MG63 (cell line): ENCODE data around the gene EPS8L1. TPM values are rescaled to one million over a fixed set of nuclear protein-coding genes. Genes with fewer than 3 reads are reported as not detected.
"Not testable (repeated sequence)": the region's sequence is repeated elsewhere in the genome, so short reads cannot be mapped to it uniquely, and the experiment has no call there.

Experiments
- DNase-seq: peaks from one replicate; pipeline ENCODE4 v3.0.0-alpha.2; 2020
- H3K27me3 ChIP-seq: fragments of 250-450 bp; sonication (Bioruptor Pico); 2 replicates; pipeline ENCODE4 v1.5.1; 2020; ENCODE audit warnings: mild to moderate bottlenecking, moderate library complexity
- H3K36me3 ChIP-seq: fragments of 250-450 bp; sonication (Bioruptor Pico); 2 replicates; pipeline ENCODE4 v1.5.1; 2020; ENCODE audit warnings: mild to moderate bottlenecking, moderate library complexity
- H3K4me3 ChIP-seq: fragments of 250-450 bp; sonication (Bioruptor Pico); 2 replicates; pipeline ENCODE4 v1.5.1; 2020; ENCODE audit warnings: mild to moderate bottlenecking, moderate library complexity
- H3K9me3 ChIP-seq: fragments of 250-450 bp; sonication (Bioruptor Pico); 2 replicates; pipeline ENCODE4 v1.5.1; 2020; ENCODE audit warnings: mild to moderate bottlenecking, moderate library complexity
- total RNA-seq: library from RNA; depleted of rRNA; stranded (reverse); fragments of >200 nt; shearing (Covaris generic); gene quantifications from 2 replicates; pipeline ENCODE4 v1.2.3, GENCODE V29; 2014; ENCODE audit warnings: low replicate concordance

Gene EPS8L1
- total RNA-seq, 1 experiment from 2014 or later, result 1.1 TPM

DNA sequence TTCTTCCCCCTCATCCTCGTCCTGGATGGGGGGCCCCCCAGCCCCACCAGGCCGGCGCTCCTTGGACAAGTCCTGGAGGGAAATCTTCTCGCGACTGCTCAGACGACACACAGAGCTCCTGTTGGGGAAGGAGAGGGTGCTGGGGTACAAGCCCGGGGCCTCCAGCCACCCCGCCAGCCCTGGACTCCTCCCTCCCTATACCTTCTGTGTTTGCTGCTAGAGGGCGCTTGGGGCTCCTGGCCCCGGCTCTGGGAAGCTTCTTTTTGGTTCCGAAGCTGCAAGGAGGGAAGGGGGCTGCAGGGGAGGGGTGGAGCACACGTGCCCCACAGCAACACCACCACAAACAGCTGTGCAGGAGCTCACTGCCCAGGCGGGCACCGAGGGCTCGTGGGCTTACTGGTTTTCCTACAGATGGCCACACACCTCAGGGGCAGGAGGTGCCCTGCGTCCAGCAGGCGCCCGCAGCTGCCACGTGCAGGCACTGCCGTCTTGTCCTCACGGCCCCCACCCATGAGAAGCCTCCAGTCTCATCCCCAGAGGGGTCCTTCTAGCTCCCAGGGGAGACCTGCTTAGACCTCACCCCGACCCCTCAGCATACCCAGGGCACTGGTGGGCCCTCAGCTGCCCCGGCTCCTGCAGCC is 20.5 kb downstream of the EPS8L1 start:
- H3K36me3 ChIP-seq, result peaks cover 21% of the 10 kb centered on the region
- H3K4me3 ChIP-seq, result no peak overlapping the region
- no peaks in the 10 kb centered on the region for H3K9me3 ChIP-seq
- H3K27me3 ChIP-seq, result no peaks in the 10 kb centered on the region
- DNase-seq, result no peak

DNA sequence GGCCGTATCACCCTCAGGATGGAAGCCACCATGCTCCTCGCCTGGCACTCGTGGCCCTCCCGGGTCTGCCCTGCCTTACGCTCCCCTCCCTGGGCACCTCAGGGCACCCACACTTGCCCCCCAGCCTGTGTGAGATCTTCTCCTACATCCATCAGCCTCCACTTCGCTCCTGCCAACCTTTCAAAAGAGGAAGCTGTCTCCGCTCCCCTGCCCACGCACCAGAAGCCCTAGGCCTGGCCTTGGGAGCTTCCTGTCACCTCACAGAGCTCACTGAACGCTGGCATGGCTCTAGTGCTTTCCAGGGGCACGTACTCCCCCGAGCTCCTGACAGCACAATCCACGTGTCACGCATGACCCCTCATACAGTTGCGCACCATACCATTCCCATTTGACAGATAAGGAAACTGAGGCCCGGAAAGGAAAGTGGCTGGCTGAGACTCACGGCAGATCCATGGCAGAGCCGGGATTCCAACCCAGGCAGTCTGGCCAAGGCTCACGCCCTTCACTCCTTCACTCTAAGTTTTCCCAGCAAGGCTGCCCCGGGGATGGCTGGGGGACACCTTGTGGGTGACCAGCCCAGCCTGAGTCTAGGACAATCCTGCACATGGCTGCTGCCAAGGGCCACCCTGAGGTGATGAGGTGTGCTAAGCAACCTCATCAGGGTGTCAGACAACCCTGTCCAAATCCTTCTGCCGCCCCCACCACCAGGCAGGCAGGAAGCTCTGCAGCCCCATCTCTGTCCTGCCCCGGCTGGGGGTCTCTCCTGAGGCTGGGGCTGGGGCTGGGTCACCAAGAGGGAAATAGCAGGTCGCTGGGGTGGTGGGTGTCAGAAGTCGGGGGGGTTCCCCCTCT is 22.4 kb downstream of the EPS8L1 start:
- H3K4me3 ChIP-seq, result no peak overlapping the region
- no peaks in the 10 kb centered on the region for H3K27me3 ChIP-seq
- peaks cover 34% of the 10 kb centered on the region for H3K36me3 ChIP-seq
- H3K9me3 ChIP-seq, result peaks cover 2% of the 10 kb centered on the region
- DNase-seq, result no peak

DNA sequence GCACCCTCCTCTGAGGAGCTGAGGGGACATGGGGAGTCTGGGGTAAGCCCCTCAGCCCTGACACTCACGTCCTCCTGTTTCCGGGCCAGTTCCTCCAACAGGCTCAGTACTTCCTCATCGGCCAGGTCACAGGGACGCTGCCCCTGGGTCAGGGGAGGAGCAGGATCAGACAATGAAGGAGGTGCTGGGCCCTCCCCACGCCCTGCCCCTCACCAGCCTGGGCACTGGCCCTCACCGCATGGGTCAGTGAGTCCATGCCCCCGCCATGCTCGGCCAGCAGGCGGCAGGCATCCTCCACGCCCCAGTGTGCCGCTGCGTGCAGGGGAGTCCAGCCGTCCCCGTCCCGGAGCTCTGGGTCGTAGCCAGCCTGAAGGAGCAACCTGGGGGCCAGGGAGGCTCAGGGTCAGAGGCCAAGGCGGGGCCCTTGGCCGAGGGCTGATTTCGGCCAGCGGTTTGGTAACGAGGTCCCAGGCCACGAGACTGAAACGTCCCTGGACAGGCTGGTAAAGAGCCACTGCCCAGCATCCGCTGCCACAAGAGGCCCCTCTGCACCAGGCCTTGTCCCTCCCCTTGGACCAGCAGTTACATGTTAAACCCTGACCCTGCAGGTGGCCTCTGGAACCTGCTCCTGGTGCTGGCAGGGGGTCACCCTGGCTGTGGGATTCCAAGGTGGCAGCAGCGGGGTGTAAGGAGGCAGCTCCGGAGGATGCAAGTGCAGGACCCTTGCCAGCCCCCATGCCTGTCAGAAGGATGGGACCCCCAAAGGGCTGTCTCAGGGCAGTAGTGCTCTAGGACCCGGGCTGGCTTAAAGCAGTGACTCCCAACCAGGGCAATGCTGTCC is 23.3 kb downstream of the EPS8L1 start:
- Histone ChIP-seq H3K27me3 (no peaks in the 10 kb centered on the region), H3K9me3 (peaks cover 7% of the 10 kb centered on the region), H3K4me3 (no peak overlapping the region), H3K36me3 (peaks cover 39% of the 10 kb centered on the region)
- DNase-seq, result no peak

DNA sequence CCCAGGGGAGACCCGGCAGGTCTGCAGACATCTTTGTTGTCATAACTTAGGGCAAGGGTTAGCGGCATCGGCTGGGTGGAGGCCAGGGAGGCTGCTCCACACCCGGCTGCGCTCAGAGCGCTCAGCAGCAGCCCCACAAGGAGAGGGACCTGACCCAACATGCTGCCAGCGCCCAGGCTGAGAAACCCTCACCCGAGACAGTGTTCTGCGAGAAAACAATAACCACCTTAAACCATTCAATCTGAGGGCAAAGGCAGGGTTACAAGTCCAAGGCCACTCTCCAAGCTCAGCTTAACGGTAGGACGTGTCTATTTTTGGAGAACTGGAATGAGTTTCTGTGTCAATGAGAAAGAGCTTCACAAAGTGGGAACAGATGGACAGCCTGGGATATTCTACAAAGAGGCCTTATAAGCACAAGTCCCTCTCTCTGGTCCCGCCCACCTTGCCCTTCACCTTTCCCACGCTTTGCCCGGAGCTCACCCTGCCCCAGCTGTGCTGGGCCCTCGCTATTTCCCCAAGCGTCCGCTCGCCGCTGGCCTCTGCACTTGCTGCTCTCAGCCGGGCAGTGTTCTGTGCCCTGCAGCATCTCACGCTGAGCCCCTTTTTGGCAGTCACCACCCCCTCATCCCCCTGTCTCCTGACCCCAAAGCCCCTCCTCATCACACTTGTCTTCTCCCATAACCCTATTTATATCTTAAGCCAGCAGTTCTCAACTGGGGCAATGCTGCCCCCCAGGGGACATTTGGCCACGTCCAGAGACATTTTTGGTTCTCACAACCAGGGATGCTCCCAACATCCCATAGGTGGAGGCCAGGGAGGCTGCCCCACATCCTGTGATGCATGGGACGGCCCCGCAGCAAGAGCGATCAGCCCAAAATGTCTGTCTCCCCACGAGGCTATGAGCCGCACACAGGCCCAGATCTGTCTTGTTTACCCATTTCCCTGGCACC is 24.2 kb downstream of the EPS8L1 start:
- peaks cover 7% of the 10 kb centered on the region for H3K9me3 ChIP-seq
- H3K4me3 ChIP-seq, result no peak overlapping the region
- peaks cover 34% of the 10 kb centered on the region for H3K36me3 ChIP-seq
- no peaks in the 10 kb centered on the region for H3K27me3 ChIP-seq
- no peak for DNase-seq

DNA sequence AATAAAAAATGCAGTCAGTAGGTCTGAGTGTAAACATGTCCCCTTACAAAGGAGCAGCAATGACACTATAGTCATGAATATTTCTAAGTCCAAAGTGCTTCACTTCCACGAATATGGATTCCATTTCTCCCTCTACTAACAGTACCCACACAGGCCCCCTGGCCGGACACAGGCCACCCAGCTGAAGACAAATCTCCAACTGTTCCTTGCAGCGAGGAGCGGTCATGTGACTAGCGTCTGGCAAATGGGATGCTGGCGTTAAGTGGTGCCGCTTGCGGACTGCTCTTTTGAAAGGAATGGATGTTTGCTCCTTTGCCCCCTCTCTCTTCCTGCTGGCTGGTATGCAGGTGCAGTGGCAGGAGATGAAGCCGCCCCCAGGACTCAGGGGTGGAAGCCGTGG is 25.6 kb downstream of the EPS8L1 start:
- Histone ChIP-seq H3K4me3 (no peak overlapping the region), H3K27me3 (no peaks in the 10 kb centered on the region), H3K9me3 (peaks cover 7% of the 10 kb centered on the region), H3K36me3 (peaks cover 36% of the 10 kb centered on the region)
- no peak for DNase-seq

DNA sequence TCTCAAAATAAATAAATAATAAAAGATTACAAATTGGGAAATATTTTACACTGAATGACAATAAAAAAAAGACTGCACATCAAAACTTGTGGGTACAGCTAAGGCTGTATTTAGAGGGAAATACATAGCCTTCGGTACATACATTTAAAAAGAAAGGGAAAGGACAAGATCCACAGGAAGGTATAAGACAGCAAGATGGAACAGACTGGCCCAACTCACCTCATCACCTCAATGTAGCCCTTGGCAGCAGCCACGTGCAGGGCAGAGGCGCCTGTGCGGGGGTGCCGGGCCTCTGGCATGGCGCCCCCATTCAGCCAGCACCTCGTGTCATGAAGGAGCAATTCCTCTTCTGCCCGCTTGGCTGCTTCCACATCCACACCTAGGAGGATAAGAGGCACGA is 27.5 kb downstream of the EPS8L1 start:
- Histone ChIP-seq H3K4me3 (no peak overlapping the region), H3K9me3 (peaks cover 7% of the 10 kb centered on the region), H3K27me3 (no peaks in the 10 kb centered on the region), H3K36me3 (peaks cover 46% of the 10 kb centered on the region)
- DNase-seq, result no peak

DNA sequence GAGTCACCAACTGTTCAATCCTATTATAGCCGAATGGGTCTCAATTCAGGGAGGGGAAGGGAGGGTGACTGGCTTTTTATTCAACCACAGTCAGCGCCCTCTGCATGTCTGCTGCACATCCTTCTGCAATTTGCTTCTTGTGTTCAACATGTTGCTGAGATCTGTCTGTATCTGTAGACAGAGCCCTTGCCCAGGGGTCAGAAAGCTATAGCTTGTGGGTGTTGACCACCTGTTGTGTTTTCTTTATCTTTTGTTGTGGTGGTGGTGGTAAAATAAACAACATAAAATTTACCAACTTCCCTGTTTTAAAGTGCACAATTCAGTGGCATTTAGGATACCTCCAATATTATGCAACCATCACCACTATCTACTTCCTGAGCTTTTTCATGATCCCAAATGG is 29.6 kb downstream of the EPS8L1 start:
- Histone ChIP-seq H3K27me3 (no peaks in the 10 kb centered on the region), H3K4me3 (no peak overlapping the region), H3K36me3 (peaks cover 48% of the 10 kb centered on the region), H3K9me3 (peaks cover 7% of the 10 kb centered on the region)
- DNase-seq, result no peak

DNA sequence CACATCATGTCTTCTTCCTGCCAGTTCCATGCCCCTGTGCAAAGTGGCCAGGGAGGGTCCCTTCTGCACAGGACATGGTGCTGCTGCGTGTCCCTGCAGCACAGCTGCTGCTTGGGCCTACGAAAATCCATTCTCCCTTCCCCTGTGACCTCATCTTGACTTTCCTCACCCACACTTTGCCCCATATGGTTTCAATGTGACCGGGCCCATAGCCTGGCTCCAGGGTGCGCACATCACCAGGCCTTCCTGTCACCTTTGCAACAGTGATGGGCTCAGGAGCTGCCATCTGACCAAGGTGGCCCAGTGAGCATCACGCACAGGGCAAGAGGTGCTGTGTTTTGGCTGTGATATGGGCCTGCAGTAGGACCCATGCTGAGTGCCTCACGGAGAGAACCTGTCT is 30.9 kb downstream of the EPS8L1 start:
- H3K9me3 ChIP-seq, result peaks cover 7% of the 10 kb centered on the region
- DNase-seq, result no peak
- no peak overlapping the region for H3K4me3 ChIP-seq
- no peaks in the 10 kb centered on the region for H3K27me3 ChIP-seq
- H3K36me3 ChIP-seq, result peaks cover 44% of the 10 kb centered on the region

DNA sequence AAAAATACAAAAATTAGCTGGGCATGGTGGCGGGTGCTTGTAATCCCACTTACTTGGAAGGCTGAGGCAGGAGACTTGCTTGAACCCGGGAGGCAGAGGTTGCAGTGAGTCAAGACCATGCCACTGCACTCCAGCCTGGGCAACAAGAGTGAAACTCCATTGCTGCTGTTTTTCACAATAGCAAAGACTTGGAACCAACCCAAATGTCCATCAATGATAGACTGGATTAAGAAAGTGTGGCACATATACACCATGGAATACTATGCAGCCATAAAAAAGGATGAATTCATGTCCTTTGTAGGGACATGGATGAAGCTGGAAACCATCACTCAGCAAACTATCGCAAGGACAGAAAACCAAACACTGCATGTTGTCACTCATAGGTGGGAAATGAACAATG is 31.6 kb downstream of the EPS8L1 start:
- not testable (repeated sequence) for H3K9me3 ChIP-seq, H3K27me3 ChIP-seq, DNase-seq, H3K4me3 ChIP-seq
- peaks cover 43% of the 10 kb centered on the region for H3K36me3 ChIP-seq

DNA sequence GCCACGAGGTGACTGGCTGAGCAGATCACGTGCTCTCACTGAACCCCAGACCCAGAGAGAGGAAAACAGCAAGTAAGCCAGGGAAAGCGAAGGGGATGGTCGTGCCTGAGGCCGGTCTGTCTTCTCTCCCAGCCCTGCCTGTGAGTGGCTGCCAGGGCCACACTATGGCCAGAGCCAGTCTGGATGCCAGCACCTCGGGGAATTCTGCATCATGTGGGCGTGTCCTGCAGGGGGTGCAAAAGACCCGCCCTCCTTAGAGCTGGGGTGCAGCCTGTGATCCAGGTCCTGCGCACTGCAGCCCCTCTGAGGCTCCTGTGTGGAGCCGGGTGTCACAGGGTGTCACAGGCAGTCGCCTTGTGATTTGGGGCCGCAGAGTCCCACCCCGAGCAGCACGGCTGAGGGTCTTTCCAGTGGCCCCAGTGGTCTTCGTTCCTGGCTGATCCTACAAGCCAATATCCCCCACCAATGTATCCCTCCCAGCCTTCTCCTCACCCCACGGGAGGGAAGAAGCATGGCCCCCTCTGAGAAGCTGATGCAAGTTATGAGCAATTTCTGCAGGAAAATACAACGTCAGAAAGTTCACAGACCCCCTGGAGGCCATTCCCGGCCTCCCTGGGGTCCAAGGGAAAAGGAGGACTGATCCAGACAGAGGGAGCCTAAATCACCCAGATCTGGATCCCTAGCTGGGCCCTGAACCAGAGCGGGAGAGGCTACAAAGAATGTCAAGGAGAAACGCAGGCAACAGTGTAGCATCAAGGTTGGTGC is 34.0 kb downstream of the EPS8L1 start:
- no peak overlapping the region for H3K4me3 ChIP-seq
- peaks cover 36% of the 10 kb centered on the region for H3K36me3 ChIP-seq
- H3K9me3 ChIP-seq, result no peaks in the 10 kb centered on the region
- H3K27me3 ChIP-seq, result no peaks in the 10 kb centered on the region
- DNase-seq, result no peak

DNA sequence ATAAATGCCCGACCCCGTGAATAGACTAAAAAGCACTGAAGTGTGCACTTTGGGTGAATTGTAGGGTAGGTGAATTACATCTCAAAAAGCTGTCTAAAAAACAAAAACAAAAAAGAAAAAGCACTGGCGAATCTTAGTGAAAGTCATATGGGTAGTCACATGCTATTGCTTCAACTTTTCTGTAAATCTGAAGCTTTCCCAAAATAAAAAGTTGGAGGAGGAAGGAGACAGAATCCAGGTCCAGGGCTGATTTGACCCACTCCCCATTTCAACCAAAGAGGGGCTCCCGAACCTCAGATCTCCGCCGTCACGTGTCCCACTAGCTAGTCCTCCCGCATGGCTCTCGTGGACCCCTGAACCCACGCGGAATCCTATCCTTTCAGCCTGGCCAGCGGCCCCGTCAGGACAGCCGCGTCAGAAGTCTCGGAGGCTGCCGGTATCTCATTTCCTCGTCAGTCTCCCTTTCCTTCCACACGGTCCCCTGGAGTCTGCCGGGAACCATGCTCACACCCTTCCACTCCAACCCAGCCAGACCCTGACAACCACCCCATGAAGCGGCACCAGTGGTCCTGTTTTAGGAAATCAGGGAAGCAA is 35.7 kb downstream of the EPS8L1 start:
- no peak for DNase-seq
- H3K27me3 ChIP-seq, result no peaks in the 10 kb centered on the region
- peaks cover 39% of the 10 kb centered on the region for H3K36me3 ChIP-seq
- H3K4me3 ChIP-seq, result no peak overlapping the region
- no peaks in the 10 kb centered on the region for H3K9me3 ChIP-seq

DNA sequence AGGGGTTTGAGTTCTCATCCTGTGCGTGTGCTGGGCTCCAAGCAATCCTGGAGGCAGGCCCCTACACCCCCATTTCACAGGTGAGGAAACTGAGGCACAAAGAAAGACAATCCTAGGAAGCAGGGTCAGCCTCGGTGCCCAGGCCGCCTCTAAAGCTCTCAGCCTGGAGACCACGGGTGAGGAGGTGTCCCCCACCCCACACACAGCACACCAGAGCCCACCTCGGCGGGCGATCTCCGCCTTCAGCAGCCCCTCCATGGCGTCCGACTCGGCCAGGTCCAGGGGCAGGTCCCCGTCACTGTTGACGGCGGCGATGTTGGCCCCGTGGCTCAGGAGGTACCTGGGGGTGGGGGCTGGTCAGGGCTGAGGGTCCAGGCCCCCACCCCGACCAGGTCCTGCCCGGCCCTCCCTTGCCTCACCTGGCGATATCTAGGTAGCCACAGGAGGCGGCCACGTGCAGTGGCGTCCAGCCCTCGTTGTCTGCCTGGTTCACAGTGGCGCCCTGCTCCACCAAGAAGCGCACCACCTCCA is 36.6 kb downstream of the EPS8L1 start:
- no peak for DNase-seq
- peaks cover 32% of the 10 kb centered on the region for H3K36me3 ChIP-seq
- no peak overlapping the region for H3K4me3 ChIP-seq
- no peaks in the 10 kb centered on the region for H3K27me3 ChIP-seq
- H3K9me3 ChIP-seq, result no peaks in the 10 kb centered on the region

DNA sequence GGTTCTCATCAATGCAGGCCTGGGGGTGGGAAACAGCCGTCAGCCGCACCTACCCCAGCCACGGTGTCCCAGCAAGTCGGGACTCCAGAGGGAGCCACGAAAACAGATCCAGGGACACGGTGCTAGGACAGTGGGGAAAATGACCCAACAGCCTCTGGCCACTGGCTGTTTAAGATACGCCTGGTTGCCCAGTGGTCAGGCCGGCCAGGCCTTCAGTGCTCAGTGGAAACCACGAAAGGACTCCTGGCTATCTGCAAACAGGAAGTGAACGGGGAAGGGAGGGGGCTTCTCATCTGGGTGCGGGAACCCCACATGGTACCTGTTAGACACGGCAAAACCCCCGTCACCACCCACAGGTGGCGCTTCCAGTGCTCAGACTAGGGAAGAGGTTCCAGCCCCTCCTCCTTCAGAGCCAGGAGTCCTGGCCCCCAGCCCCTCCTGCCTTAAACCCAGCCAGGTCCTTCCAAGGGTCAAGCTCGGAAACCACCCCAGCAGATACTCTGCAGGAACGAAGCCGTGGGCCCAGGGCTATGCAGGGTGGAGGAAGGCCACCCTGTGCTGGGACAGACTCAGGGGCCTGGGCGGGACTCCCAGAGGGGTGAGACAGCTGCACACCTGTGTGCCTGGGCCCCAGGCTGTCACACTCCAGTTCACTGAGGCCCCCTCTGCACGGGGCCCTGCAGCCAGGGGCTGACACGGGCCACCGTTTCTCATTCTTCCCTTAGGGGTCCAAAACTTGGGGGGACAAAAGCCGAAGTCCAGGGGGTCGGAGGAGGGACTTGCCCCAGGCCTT is 37.3 kb downstream of the EPS8L1 start:
- Histone ChIP-seq H3K27me3 (no peaks in the 10 kb centered on the region), H3K9me3 (no peaks in the 10 kb centered on the region), H3K4me3 (no peak overlapping the region), H3K36me3 (peaks cover 32% of the 10 kb centered on the region)
- no peak for DNase-seq

DNA sequence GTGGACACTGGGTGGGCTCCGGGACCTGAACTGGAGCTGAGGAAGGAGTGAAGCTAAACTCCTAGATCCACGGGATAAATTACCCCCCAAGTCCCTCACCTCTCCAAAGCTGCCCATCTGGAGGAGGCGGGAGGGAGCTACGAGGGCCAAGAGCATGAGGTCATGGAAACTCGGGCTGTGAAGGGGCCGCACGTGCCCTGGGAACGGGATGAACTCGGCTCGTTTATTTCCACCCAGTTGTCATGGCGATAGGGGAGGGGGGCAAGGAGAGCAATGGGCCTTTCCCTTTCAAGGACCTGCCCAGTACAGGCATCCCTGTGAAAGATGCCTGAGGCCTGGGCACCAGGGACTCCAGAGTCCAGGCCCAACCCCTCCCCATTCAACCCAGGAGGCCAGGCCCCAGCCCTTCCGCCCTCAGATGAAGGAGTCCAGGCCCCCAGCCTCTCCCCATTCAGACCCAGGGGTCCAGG is 37.9 kb downstream of the EPS8L1 start:
- DNase-seq, result no peak
- peaks cover 25% of the 10 kb centered on the region for H3K36me3 ChIP-seq
- no peaks in the 10 kb centered on the region for H3K27me3 ChIP-seq
- no peaks in the 10 kb centered on the region for H3K9me3 ChIP-seq
- H3K4me3 ChIP-seq, result no peak overlapping the region
